EH (cell line): ENCODE results near the gene RNF114.
A peak's percentile ranks its signal among the peaks of the same experiment; 100 is the strongest.
"Not testable (repeated sequence)": the region's sequence is repeated elsewhere in the genome, so short reads cannot be mapped to it uniquely, and the experiment has no call there.

Experiments
- DNase-seq: peaks from one replicate; pipeline ENCODE4 v3.0.0-alpha.2; 2015; ENCODE audit warnings: low read depth

RNF114 gene

GRCh38 chr20:49964964-49965780 lies 29.0 kb downstream of the RNF114 start:
- peak; percentile 52 for DNase-seq

GRCh38 chr20:49965781-49966305 lies 29.6 kb downstream of the RNF114 start:
- no peak for DNase-seq

GRCh38 chr20:49966861-49967260 lies 30.7 kb downstream of the RNF114 start:
- no peak for DNase-seq

DNA sequence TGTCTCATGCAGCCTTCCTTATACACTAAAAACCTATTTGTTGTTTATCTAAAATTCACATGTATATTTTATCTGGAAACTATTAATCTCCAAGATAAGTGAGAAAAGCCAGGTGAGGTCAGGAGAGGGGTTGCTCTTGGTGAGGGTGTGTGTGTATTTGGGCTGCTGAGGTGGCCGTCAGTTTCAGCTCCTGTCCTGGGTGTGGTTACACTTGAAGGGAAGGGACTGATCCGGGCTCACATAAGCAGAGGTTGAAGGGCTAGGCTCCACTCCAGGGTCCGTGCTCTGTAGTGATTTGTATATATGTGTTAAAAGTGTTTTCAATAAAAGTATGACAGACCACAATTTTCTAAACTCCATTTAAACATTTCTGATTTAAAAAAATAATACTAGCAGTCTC lies 33.0 kb downstream of the RNF114 start:
- DNase-seq, result no peak

DNA sequence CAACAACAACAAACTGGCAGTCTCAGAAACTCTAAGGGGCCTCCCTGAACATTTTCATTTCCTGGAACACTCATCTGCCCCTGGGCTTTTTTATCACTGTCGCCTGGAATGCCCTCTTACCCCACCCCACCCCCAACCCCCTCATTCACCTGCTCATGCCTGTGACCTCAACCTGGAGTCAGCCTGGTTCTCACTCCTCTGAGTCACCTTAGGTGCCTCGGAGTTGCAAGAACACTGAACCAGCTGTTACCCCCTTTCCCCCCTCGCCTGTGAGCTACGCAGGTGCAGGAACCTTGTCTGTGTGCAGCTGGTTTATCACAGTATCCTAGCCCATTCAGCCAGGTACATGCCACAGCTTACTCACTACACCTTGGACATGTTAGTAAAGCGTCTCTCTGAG lies 33.7 kb downstream of the RNF114 start:
- DNase-seq, result no peak

DNA sequence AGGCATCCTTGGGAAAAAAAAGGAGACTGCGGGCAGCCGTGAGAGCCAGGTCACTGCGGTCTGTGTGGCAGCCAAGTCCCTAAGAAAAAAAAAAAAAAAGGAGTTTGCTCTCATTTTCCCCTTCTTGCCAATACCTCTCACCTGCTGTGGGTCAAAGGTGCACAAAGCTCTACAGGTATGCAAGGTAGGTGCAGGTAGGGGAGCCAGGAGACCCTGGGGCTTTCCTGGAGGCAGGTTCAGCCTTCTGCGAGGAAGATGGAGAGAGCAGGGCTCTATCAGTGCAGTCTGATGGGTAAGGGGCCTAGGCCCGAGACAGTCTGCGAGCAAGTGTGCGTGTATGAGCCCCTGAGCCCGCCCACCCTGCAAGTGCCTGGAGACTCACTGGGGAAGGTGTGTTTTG lies 34.3 kb downstream of the RNF114 start:
- DNase-seq, result no peak

GRCh38 chr20:49973981-49974380 lies 37.8 kb downstream of the RNF114 start:
- DNase-seq, result no peak

DNA sequence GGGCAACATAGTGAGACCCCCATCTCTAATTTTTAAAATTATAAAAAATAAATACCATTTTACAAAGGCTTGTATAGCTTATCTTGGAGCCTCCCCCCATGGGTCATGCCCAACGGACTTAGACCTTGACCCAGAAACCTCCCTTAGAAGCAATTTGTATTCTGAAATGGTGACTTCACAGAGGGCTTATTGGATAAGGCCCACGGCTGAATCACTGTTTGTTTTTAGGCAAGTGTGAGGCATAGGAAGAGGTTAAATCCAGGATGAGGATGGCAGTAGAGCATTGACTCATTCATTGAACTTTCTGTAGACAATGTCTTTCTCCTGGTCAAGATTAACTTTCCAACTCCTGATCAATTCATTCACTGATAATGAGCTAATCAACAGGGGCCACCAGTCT lies 40.3 kb downstream of the RNF114 start:
- peak; percentile 46 for DNase-seq

DNA sequence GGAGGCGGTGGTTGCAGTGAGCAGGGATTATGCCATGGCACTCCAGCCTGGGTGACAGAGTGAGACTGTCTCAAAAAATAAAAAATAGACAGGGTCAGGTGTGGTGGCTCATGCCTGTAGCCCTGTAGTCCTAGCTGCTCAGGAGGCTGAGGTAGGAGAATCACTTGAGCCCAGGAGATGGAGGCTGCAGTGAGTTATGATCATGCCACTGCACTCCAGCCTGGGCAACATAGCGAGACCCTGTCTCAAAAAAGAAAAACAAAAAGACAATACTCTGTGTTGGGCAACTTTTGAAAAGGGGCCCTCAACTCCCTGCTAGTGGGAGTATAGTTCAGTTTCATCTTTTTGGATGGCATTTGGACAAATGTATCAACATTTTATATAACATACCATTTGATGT lies 41.5 kb downstream of the RNF114 start:
- DNase-seq, result not testable (repeated sequence)

DNA sequence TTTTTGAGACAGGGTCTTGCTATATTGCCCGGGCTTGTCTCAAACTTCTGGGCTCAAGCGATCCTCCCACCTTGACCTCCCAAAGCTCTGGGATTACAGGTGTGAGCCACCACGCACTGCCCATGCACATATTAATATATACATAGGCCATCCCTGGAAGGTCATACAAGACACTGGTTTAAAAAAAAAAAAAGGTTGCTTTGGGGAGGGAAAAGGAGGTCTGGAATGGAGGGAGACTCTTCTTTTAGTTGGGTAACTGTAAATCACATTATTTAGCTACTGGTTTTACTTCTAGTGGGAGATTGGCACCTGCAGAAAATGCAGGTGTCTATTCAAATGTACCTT lies 42.5 kb downstream of the RNF114 start:
- DNase-seq, result no peak

DNA sequence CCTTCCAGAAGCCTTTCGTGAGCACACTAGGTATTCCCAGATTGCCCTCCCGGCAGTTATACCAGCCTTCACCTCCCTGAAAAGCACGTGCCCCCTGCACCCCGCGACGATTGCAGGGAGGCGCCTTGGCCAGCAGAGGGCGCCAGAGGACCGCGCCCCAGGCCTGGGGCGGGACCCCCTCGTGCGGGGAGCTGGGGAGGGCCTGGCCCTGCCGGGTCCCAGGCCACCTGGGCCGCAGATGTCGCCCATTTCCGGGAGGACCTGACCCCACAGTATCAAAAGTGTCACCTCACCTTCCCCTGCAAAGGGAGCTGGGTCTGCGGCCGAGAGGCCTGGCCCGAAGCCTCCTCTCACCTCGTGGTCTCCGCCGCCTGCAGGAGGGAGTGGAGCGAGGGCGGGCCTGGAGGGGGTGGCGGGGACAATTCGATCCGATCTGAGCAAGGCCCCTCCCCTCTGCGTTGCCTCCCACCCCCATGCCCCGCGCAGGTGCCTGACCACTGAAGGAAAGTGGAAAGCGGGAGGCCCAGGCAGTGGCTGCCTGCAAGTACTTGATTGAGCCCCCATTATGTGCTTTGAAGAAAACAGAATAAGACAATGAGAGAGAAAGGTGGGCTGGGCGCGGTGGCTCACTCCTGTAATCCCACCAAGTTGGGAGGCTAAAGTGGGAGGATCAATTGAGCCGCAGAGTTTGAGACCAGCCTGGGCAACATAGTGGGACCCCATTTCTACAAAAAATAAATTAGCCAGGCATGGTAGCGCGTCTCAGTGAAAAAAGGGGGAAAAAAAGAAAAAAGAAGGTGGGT lies 43.0 kb downstream of the RNF114 start:
- peak; percentile 36 for DNase-seq

DNA sequence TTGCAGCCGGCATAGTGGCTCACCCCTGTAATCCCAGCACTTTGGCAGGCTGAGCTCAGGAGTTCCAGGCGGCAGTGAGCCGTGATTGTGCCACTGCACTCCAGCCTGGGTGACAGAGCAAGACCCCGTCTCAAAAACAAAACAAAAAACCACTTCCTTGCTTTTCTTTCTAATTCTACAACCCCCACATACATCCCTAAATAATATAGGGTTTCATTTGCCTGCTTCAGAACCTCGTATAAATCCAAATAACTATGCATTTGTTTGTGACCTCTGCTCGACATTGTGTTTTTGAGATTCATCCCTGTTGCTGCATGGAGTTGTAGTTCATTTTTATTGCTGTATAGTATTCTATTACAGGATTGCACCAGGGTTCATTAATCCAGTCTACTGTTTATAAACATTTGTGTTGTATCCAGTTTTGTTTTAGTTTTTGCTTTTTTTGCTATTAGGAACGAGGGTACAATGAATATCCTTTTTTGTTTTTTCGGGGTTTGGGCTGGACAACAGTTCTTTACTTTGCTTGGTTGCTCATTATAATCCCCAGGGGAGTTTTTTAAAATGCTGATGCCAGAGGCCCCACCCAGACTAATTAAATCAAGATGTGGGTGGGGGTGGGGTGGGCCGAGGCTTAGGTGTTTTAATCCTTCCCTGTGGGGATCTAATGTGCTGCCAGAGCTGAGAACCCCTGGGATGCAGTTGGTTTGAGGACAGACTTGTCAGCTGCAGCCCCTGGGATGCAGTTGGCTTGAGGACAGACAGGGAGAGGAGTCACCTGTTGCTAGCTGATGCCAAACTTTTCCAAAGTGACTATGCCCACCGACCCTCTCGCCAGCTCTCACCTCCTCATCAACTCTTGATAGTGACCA lies 44.2 kb downstream of the RNF114 start:
- no peak for DNase-seq

- DNase-seq, result no peak
Observed at GRCh38 chr20:49981218-49982071, 45.2 kb downstream of the RNF114 start.

GRCh38 chr20:49982072-49982345 lies 45.8 kb downstream of the RNF114 start:
- no peak for DNase-seq

DNA sequence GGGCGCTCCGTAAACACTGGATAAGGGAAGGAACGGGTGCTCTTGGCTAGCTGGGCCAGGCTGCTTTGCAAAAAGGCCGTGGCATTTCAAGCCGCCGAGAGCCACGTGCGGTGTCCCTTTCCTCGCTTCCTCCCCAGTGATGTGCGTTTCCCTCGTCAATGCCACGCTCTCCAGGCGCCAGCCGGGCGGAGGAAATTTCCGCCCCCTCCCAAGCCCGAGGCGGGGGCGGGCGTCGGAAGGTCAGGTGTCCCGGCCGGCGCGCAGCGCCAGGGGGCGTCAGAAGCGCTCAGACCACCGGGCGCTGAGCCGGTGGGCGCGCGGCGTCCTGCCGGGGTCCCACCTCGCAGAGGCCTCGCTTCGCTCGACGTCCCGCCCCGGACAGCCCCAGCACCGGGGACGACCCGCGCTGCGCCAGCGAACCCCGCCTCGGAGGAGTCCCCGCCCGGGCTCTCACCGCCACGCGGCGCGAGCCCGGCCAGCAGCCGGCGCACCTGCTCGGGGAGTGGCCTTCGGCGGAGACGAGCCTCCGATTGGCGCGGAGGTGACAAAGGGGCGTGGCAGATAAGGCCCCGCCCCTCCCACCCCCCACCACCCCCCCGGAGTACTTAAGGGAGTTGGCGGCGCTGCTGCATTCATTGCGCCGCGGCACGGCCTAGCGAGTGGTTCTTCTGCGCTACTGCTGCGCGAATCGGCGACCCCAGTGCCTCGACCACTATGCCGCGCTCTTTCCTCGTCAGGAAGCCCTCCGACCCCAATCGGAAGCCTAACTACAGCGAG lies 46.3 kb downstream of the RNF114 start, which contains the start of gene SNAI1:
Gene SNAI1 (plus strand): TSS at position 635 of the 777 bp plus-strand sequence. CDS start 80 bp downstream, at position 715.
- peak; percentile 85 for DNase-seq

GRCh38 chr20:49983123-49983847 lies 47.1 kb downstream of the RNF114 start:
- DNase-seq, result peak; percentile 12

GRCh38 chr20:49983848-49984408 lies 47.7 kb downstream of the RNF114 start:
- peak; percentile 57 for DNase-seq

DNA sequence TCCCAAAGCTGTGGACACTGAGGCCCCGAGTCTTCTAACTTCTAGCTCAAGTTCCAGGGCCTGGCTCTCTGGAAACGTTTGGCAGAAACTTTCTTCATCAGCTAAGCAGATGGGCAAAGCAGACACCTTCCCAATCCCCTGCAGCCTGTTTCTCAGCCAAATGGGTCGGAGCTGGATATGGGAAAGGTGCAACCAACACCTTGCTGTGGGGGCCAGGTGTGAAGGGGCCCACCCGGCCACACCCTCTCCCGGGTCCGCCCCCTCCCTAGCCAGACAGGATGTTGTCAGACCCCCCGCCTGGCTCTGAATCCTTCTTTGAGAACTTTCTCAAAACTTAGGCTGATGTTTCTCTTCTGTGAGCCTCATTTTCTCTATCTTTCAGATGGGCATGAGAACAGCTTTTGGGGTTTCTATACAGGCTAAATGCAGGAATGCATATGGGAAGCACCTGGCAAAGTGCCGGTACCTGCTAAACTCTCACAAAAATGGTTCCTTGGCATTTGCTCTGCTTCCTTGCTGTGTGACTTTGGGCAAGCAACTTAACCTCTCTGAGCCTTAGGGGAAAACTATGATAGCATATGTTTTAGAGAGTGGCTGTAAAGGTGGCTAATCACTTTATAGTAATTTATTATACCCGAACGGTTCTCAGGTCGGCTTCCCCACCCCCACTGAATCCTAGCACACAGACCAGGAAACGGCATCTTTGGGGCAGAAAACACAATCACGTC lies 48.4 kb downstream of the RNF114 start:
- no peak for DNase-seq

GRCh38 chr20:49985157-49985556 lies 49.0 kb downstream of the RNF114 start:
- peak; percentile 26 for DNase-seq
